SKM-1 treated with dmso at 0.1 percent for 144 hours (cell line): ENCODE data around the gene MYT1.

Experiments used
- DNase-seq: peaks from one replicate; lab custom pipeline; 2025; ENCODE audit not compliant: unreplicated experiment; lab: John Stamatoyannopoulos, UW

The MYT1 gene

GRCh38 chr20:64153861-64154589, 10.2 kb upstream of the MYT1 start:
- DNase-seq, result no peak

GRCh38 chr20:64154590-64155257, 9.5 kb upstream of the MYT1 start:
- DNase-seq, result no peak

- DNase-seq, result no peak
Measured at GRCh38 chr20:64155258-64156135, 8.8 kb upstream of the MYT1 start.

- DNase-seq, result no peak
Measured at GRCh38 chr20:64156136-64156885, 7.9 kb upstream of the MYT1 start.

- DNase-seq, result no peak
Measured at GRCh38 chr20:64156886-64157875, 7.1 kb upstream of the MYT1 start.

- no peak for DNase-seq
Measured at GRCh38 chr20:64157878-64158277, 6.4 kb upstream of the MYT1 start.

GRCh38 chr20:64158346-64159285, 5.6 kb upstream of the MYT1 start:
- DNase-seq, result no peak

- DNase-seq, result no peak
Measured at GRCh38 chr20:64159286-64159680, 5.0 kb upstream of the MYT1 start.

- no peak for DNase-seq
Measured at GRCh38 chr20:64159711-64160110, 4.5 kb upstream of the MYT1 start.

GRCh38 chr20:64160118-64160517, 4.1 kb upstream of the MYT1 start:
- DNase-seq, result no peak

- no peak for DNase-seq
Measured at GRCh38 chr20:64160526-64161355, 3.5 kb upstream of the MYT1 start.

GRCh38 chr20:64161356-64162238, 2.7 kb upstream of the MYT1 start:
- DNase-seq, result no peak

- no peak for DNase-seq
Measured at GRCh38 chr20:64162239-64162910, 1.9 kb upstream of the MYT1 start.

- no peak for DNase-seq
Measured at GRCh38 chr20:64163776-64164122, 503 bp upstream of the MYT1 start.

GRCh38 chr20:64165866-64166600, 1.8 kb downstream of the MYT1 start:
- no peak for DNase-seq
